CD4-positive, alpha-beta T cell (primary cell): ENCODE measurements around the gene GAB3. TPM values are rescaled to one million over a fixed set of nuclear protein-coding genes. Genes with fewer than 3 reads are reported as not detected.

Source experiments
- ATAC-seq: fragments of 200-7000 bp; cut with Tn5 transposase; one replicate; pipeline ENCODE4 v1.10.0; 2022; ENCODE audit warnings: mild to moderate bottlenecking; ENCODE audit not compliant: poor library complexity
- CTCF ChIA-PET: fragments of 350-600 bp; sonication (Branson Sonifier 250); formaldehyde crosslinking; loops from one replicate; lab custom pipeline; 2021; ENCODE audit warnings: antibody characterized with exemption, inconsistent platforms; lab: Charles Lee
- POLR2A ChIA-PET: fragments of 350-600 bp; sonication (Branson Sonifier 250); formaldehyde crosslinking; loops from one replicate; lab custom pipeline; 2021; ENCODE audit warnings: antibody characterized with exemption, inconsistent platforms; lab: Charles Lee
- DNase-seq, 14 experiments: peaks; one replicate each; pipeline ENCODE4 v3.0.0-alpha.2; 2013 to 2020; ENCODE audit warnings: mixed read lengths in 2 of 14
- H3K27ac ChIP-seq, 2 donors: one replicate each; pipeline versions ENCODE4 v1.5.1 to v1.7.0; 2013; ENCODE audit warnings: low read length in 2 of 2, low read depth in 1 of 2, mild to moderate bottlenecking in 1 of 2
- H3K27me3 ChIP-seq, 2 experiments: 1 replicate in 1 of 2; 2 replicates in 1 of 2; pipeline versions ENCODE4 v1.6.1 to v1.7.0; 2013; ENCODE audit warnings: low read length in 2 of 2, control low read depth in 1 of 2, mild to moderate bottlenecking in 1 of 2, moderate library complexity in 1 of 2; ENCODE audit not compliant: insufficient read depth in 2 of 2, control insufficient read depth in 1 of 2
- H3K36me3 ChIP-seq: one replicate; pipeline ENCODE4 v1.6.1; 2013; ENCODE audit warnings: low read length, control low read depth; ENCODE audit not compliant: insufficient read depth
- H3K4me1 ChIP-seq: one replicate; pipeline ENCODE4 v1.6.1; 2013; ENCODE audit warnings: low read length, control low read depth; ENCODE audit not compliant: insufficient read depth
- H3K4me3 ChIP-seq: one replicate; pipeline ENCODE4 v1.5.1; 2013; ENCODE audit warnings: mild to moderate bottlenecking, low read length, moderate library complexity
- H3K9me3 ChIP-seq, 2 experiments: 1 replicate in 1 of 2; 2 replicates in 1 of 2; pipeline versions ENCODE4 v1.6.1 to v1.7.0; 2013; ENCODE audit warnings: low read length in 2 of 2, mild to moderate bottlenecking in 2 of 2, control low read depth in 1 of 2, moderate library complexity in 1 of 2; ENCODE audit not compliant: control insufficient read depth in 1 of 2, insufficient read depth in 1 of 2
- H3K27ac Mint-ChIP-seq: one replicate; pipeline ENCODE4 v1.8.0; 2020; ENCODE audit warnings: mixed read lengths
- H3K27me3 Mint-ChIP-seq: one replicate; pipeline ENCODE4 v1.8.0; 2021; ENCODE audit warnings: mixed read lengths
- H3K36me3 Mint-ChIP-seq: one replicate; pipeline ENCODE4 v1.8.0; 2021; ENCODE audit warnings: low read depth, mixed read lengths
- H3K4me1 Mint-ChIP-seq: one replicate; pipeline ENCODE4 v1.8.0; 2021; ENCODE audit warnings: low read depth, mixed read lengths
- H3K4me3 Mint-ChIP-seq: one replicate; pipeline ENCODE4 v1.8.0; 2020; ENCODE audit warnings: mild to moderate bottlenecking, mixed read lengths
- H3K9me3 Mint-ChIP-seq: one replicate; pipeline ENCODE4 v1.8.0; 2020; ENCODE audit warnings: mixed read lengths
- CTCF ChIP-seq: fragments of 200-600 bp; IDR thresholded peaks from one replicate; pipeline ENCODE4 v1.8.0; 2022; ENCODE audit warnings: antibody characterized with exemption, mild to moderate bottlenecking
- intact Hi-C, 2 experiments: fragments of 100-400 bp; cut with DNase I in 1 of 2; cut with micrococcal nuclease in 1 of 2; formaldehyde crosslinking; loops; one replicate each; pipeline versions ENCODE4 v1.15.1 to v1.9.0; 2023 to 2025; cut with DNase I, micrococcal nuclease
- total RNA-seq, 174 experiments: library from RNA in 2 of 174; stranded (reverse) in 2 of 174; gene quantifications; one replicate each; pipeline ENCODE4 v1.2.3 and lab custom pipeline; 2021 to 2026

Gene GAB3
- total RNA-seq, 2 experiments from 2014 or later: 3.4 to 3.5 TPM

GRCh38 chrX:154731881-154732280, 19.0 kb downstream of the GAB3 start:
- peaks cover 74% of the 10 kb centered on the region for H3K4me1 ChIP-seq
- H3K9me3 ChIP-seq: no peaks in the 10 kb centered on the region
- TF ChIP-seq CTCF: no peak
- no peaks in the 10 kb centered on the region for H3K36me3 ChIP-seq
- POLR2A ChIA-PET: interaction anchor here (1.0 to 1.6 kb wide), 4 partner anchors 12 to 31 kb away, joined by 3 to 6 read pairs (median 5); partner anchors contain the start of genes DKC1 and GAB3
- Mint-ChIP-seq H3K27ac (peak overlapping the region; percentile 94), H3K36me3 (no peaks in the 10 kb centered on the region), H3K9me3 (no peaks in the 10 kb centered on the region), H3K4me1 (peaks cover 86% of the 10 kb centered on the region), H3K27me3 (no peaks in the 10 kb centered on the region), H3K4me3 (peak overlapping the region; percentile 42)
- H3K27me3 ChIP-seq: no peaks in the 10 kb centered on the region
- CTCF ChIA-PET: interaction anchor here (1.3 to 1.5 kb wide), 2 partner anchors 15 to 17 kb away, joined by 3 to 7 read pairs; no protein-coding TSS in a partner anchor
- no peak overlapping the region for H3K4me3 ChIP-seq
- peak overlapping the region in 1 of 2 donors; percentile 52 for H3K27ac ChIP-seq
- DNase-seq (peak in 3 of 14 experiments; percentile 53 to 65 (median 65)), ATAC-seq (peak; percentile 47)
- intact Hi-C loops: loop anchor here in 1 of 2 experiments (2.0 kb wide), 1 partner anchor 15 kb away; no protein-coding TSS in a partner anchor

GRCh38 chrX:154731184-154731583, 19.7 kb downstream of the GAB3 start:
- ChIA-PET POLR2A (no interaction called here), CTCF (interaction anchor here (1.3 to 2.4 kb wide), 3 partner anchors 16 to 18 kb away, joined by 3 to 9 read pairs (median 7); no protein-coding TSS in a partner anchor)
- Mint-ChIP-seq H3K27me3 (no peaks in the 10 kb centered on the region), H3K9me3 (no peaks in the 10 kb centered on the region), H3K4me3 (no peak overlapping the region), H3K27ac (peak overlapping the region; percentile 94), H3K36me3 (no peaks in the 10 kb centered on the region), H3K4me1 (peaks cover 86% of the 10 kb centered on the region)
- ATAC-seq (no peak), DNase-seq (peak in 3 of 14 experiments; percentile 44 to 65 (median 55))
- no peak for TF ChIP-seq CTCF
- Histone ChIP-seq H3K4me3 (no peak overlapping the region), H3K27ac (peak overlapping the region in 1 of 2 donors; percentile 52), H3K4me1 (peaks cover 68% of the 10 kb centered on the region), H3K36me3 (no peaks in the 10 kb centered on the region), H3K27me3 (no peaks in the 10 kb centered on the region), H3K9me3 (no peaks in the 10 kb centered on the region)
- intact Hi-C loops: no loop called here

- Mint-ChIP-seq H3K9me3 (no peaks in the 10 kb centered on the region), H3K36me3 (no peaks in the 10 kb centered on the region), H3K27ac (peak overlapping the region; percentile 94), H3K4me3 (no peak overlapping the region), H3K27me3 (no peaks in the 10 kb centered on the region), H3K4me1 (peaks cover 86% of the 10 kb centered on the region)
- ATAC-seq (no peak), DNase-seq (no peak)
- TF ChIP-seq CTCF: no peak
- H3K36me3 ChIP-seq: no peaks in the 10 kb centered on the region
- H3K27me3 ChIP-seq: no peaks in the 10 kb centered on the region
- no peak overlapping the region for H3K4me3 ChIP-seq
- ChIA-PET CTCF (interaction anchor here (0.5 to 2.4 kb wide), 2 partner anchors 18 to 657 kb away, joined by 3 to 9 read pairs; no protein-coding TSS in a partner anchor), POLR2A (no interaction called here)
- peaks cover 63% of the 10 kb centered on the region for H3K4me1 ChIP-seq
- intact Hi-C loops: no loop called here
- no peaks in the 10 kb centered on the region for H3K9me3 ChIP-seq
- peak overlapping the region; percentile 4 to 52 for H3K27ac ChIP-seq
Measured at GRCh38 chrX:154730253-154730891, 20.5 kb downstream of the GAB3 start.
